Raji (cell line): ENCODE data around the gene C17orf50.

Source experiments
- POLR2A ChIP-seq: IDR thresholded peaks from 2 replicates; pipeline ENCODE4 v1.6.1; 2011; ENCODE audit warnings: low read depth, low read length, control low read depth; ENCODE audit not compliant: insufficient read depth

The C17orf50 gene

GRCh38 chr17:35764123-35764991, 3.7 kb downstream of the C17orf50 start:
- peak; percentile 35; the same call in 1 of the 2 replicates for TF ChIP-seq POLR2A

GRCh38 chr17:35765086-35765710, 4.5 kb downstream of the C17orf50 start:
- no peak for TF ChIP-seq POLR2A

GRCh38 chr17:35765756-35766488, 5.2 kb downstream of the C17orf50 start:
- no peak for TF ChIP-seq POLR2A

GRCh38 chr17:35766489-35766877, 5.8 kb downstream of the C17orf50 start:
- TF ChIP-seq POLR2A = no peak

GRCh38 chr17:35766903-35767510, 6.3 kb downstream of the C17orf50 start:
- no peak for TF ChIP-seq POLR2A

GRCh38 chr17:35768797-35769196, 8.1 kb downstream of the C17orf50 start:
- TF ChIP-seq POLR2A = no peak

GRCh38 chr17:35769895-35770486, 9.3 kb downstream of the C17orf50 start:
- no peak for TF ChIP-seq POLR2A

GRCh38 chr17:35773129-35773528, 12.4 kb downstream of the C17orf50 start:
- no peak for TF ChIP-seq POLR2A

GRCh38 chr17:35773679-35774425, 13.2 kb downstream of the C17orf50 start:
- TF ChIP-seq POLR2A = no peak

- TF ChIP-seq POLR2A = no peak
Measured at GRCh38 chr17:35774499-35774898, 13.8 kb downstream of the C17orf50 start.

GRCh38 chr17:35775039-35775438, 14.4 kb downstream of the C17orf50 start:
- TF ChIP-seq POLR2A = no peak

GRCh38 chr17:35775583-35775982, 14.9 kb downstream of the C17orf50 start:
- TF ChIP-seq POLR2A = no peak

GRCh38 chr17:35778641-35779196, 18.0 kb downstream of the C17orf50 start:
- TF ChIP-seq POLR2A = no peak

- TF ChIP-seq POLR2A = no peak
Measured at GRCh38 chr17:35780950-35781349, 20.3 kb downstream of the C17orf50 start.
